Fibroblast of the aortic adventitia (primary cell): Measurements from ENCODE around the gene TNF. TPM values are rescaled to one million over a fixed set of nuclear protein-coding genes. Genes with fewer than 3 reads are reported as not detected.

ENCODE experiments used
- DNase-seq: peaks from one replicate; pipeline ENCODE4 v3.0.0-alpha.2; 2010; ENCODE audit warnings: low read depth
- H3K4me3 ChIP-seq: 2 replicates; pipeline ENCODE4 v1.5.1; 2011; ENCODE audit warnings: low read depth, mild to moderate bottlenecking, control low read depth, low read length, moderate library complexity
- total RNA-seq: library from RNA; depleted of rRNA; stranded (reverse); fragments of >200 nt; gene quantifications from 2 replicates; pipeline ENCODE4 v1.2.3, GENCODE V29; 2012; ENCODE audit warnings: low replicate concordance
- TF ChIP-seq, protein P1 (sequence below): IDR thresholded peaks from 2 replicates; pipeline ENCODE4 v1.5.1; 2011; ENCODE audit warnings: mild to moderate bottlenecking, low read length, control low read depth, inconsistent platforms; ENCODE audit not compliant: insufficient read depth

TNF gene
- total RNA-seq, 1 donor, result not detected

DNA sequence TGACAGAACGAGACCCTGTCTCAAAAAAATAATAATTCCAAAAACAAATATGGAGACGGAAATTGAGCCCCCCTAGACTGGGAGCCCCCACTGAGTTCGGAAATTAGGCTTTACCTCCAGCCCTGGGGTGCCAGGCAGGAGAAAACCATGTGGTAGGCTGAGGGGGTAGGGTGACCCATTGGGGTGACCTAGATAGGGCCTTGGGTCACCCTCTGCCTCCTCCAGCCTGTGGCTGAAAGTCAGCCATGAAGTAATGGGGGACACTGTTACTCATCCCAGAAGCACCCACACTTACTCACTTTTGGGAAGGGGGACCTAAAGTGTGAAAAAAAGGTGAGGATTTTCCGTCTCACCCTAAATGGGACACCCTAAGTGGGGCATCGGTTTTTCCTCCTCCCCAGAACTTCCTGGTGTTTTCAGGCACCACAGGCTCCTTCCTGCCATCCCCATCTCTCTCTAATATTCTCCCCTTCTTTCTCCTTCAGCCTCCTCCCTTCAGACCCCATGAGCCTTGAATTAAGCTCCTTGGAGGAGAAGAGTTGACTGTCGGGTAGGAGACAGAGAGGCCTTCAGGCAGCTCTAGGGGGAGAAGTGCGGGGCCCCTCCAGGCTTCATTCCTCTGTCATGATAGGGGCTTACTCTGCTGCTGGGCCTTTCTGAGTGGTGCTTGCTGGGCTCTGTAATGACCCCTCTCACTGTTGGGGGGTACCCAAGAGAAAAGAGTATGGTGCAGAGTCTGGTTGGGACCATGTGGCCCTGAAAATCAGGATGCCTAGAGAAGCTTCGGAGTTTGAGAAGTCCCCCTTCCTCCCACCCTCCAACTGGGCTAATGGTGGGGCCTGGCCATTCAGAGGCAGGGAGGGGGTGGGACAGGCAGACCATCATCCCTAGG, 4.4 kb downstream of the TNF start:
- TF ChIP-seq, protein P1, sequence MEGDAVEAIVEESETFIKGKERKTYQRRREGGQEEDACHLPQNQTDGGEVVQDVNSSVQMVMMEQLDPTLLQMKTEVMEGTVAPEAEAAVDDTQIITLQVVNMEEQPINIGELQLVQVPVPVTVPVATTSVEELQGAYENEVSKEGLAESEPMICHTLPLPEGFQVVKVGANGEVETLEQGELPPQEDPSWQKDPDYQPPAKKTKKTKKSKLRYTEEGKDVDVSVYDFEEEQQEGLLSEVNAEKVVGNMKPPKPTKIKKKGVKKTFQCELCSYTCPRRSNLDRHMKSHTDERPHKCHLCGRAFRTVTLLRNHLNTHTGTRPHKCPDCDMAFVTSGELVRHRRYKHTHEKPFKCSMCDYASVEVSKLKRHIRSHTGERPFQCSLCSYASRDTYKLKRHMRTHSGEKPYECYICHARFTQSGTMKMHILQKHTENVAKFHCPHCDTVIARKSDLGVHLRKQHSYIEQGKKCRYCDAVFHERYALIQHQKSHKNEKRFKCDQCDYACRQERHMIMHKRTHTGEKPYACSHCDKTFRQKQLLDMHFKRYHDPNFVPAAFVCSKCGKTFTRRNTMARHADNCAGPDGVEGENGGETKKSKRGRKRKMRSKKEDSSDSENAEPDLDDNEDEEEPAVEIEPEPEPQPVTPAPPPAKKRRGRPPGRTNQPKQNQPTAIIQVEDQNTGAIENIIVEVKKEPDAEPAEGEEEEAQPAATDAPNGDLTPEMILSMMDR, result no peak
- no peak for DNase-seq

DNA sequence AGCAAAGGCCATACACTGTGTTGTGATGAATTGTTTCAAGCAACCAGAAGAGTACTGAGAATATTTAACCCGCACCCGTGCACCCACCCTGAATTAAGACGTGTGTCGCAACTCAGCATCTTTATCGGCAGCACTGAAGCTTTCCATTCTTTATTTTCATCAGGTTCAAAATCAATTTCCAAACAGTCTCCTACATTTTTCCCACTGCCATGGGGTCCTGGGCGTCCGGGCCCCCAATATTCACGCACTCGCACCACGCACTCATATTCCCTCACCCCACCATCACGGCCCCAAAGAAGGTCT, 5.0 kb downstream of the TNF start:
- TF ChIP-seq, protein P1, result no peak
- DNase-seq, result no peak
- peak overlapping the region; percentile 89 for H3K4me3 ChIP-seq

More for the DNA sequence above, 4.4 kb downstream of the TNF start:
- H3K4me3 ChIP-seq, result no peak overlapping the region

DNA sequence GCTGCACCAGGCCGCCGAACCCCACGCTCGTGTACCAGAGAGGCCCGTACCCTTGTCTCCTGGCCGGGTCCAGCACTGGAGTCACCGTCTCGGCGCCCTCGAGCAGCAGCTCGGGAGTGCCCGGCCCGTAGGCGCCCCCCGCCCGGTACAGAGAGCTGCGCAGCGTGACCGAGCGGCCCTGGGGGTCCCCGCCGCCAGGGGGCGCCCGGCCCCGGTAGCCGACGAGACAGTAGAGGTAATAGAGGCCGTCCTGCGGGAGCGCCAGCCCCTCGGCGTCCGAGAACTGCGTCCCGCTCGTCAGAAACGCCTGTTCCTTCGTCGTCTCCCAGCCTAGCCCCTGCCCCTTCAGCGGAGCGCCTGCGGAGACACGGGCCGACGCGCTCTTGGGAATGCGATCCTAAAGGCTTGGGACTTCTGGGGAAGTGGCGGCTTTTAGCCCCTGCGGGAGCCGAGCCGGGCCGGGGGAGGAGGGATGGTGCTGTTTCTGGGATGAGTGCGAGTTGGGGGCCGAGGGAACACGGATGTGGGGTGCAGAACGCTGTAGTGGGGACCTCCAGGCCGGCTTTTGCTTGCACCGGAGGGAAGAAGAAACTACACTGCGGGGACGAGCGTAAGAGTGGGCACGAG, 5.6 kb downstream of the TNF start:
- TF ChIP-seq, protein P1, result peak; percentile 80
- DNase-seq, result peak; percentile 73
- H3K4me3 ChIP-seq, result peak overlapping the region; percentile 89

DNA sequence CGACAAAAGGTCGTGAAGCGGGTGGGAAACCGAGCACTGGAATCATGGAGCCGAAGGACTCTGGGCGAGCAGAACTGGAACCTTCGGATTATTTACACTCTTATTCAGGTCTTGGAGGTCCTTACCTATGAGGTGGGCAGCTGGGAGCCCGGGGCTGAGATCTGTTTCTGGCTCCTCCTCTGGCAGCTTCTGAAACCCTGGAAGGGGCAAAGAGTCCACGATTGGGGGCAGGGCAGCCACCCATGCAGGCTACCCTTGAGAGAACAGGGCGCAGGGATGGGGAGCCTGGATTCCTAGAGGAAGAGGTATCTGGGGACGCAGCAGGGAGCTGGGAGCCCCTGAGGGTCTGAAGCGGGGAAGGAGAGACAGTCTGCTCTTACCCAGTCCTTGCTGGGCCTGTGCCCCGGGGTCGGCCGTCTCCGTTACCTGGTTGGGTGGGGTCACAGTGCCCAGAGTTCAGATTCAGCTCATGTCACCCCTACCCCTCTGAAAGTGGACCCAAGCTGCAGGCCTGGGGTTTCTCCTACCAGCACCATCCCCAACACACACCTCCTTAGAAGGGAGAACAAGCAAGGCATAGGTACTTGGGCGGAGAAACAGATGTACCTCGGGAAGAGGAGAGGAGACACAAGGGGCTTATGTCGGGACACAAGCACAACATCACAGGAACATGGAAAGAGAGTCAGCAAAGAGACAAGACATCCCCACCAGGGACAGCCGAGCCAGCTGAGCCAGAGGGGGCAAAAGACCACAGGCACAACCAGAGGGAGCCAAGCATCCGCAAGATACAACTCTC, 6.3 kb downstream of the TNF start:
- no peak for DNase-seq
- H3K4me3 ChIP-seq, result peak overlapping the region; percentile 89
- TF ChIP-seq, protein P1, result no peak

DNA sequence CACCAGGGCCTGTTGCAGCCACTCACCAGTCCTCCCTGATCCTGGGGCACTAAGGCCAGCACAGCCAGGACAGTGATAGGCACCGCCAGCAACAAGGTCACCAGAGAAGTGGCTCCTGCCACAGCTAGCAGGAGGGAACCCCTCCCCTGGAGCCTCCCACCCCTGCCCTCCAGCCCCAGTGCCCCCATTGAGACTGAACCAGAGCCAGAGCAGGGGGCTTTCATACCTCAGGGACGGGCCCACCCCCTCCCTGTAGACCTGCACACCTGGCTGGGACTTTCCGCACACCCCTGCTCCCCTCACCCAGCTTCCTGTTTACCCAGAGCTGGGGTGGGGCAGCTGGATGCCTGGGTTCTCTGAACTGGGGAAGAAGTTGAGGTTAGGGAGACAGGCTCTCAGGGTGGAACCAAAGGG, 6.9 kb downstream of the TNF start, which contains the start of gene LTB:
LTB (minus strand) TSS at position 195 of the 414 bp plus-strand sequence; CDS start at position 188, 7 bp downstream.
- TF ChIP-seq, protein P1, result no peak
- no peak for DNase-seq
- peak within 1 kb of the TSS; percentile 89 for H3K4me3 ChIP-seq

DNA sequence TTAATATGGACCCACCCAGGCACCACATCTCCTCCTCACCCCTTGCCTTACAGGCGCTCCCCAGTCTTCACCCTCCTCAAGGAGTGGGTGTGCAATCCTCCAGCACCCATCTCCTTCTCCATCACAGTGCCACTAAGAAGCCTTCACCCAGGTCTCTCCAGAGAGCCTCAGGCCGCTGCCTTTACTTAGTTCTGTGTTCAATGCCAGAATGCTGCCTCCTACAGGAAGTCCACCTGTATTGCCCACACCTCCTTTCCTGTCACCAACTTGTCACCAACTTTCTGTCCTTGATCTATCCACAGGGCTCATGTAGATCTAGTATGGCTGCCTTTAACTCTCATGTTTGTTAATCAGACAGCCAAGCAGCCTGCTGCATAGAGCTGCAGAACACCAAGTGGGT, 10.1 kb downstream of the TNF start:
- no peak for DNase-seq
- TF ChIP-seq, protein P1, result peak; percentile 27
- no peak overlapping the region for H3K4me3 ChIP-seq
